PC-3 (cell line): ENCODE measurements around the gene TAF1C.

Source experiments
- CTCF ChIP-seq: fragments of 300-600 bp; sonication (generic); conservative IDR thresholded peaks from 2 replicates; pipeline ENCODE4 v1.5.1; 2017; ENCODE audit warnings: antibody characterized with exemption, low read depth, mild to moderate bottlenecking, low read length
- EZH2 ChIP-seq: fragments of 300-600 bp; sonication (generic); IDR thresholded peaks from one replicate; pipeline ENCODE4 v1.6.1; 2017; ENCODE audit warnings: antibody characterized with exemption, mild to moderate bottlenecking, low read length; ENCODE audit not compliant: unreplicated experiment
- EZH2phosphoT487 ChIP-seq: fragments of 300-600 bp; sonication (generic); IDR thresholded peaks from 2 replicates; pipeline ENCODE4 v1.6.1; 2018; ENCODE audit warnings: mild to moderate bottlenecking, antibody characterized with exemption, low read length, borderline replicate concordance

GRCh38 chr16:84194018-84194417 lies 7.2 kb upstream of the TAF1C start:
- no peak for TF ChIP-seq EZH2
- TF ChIP-seq CTCF = no peak
- TF ChIP-seq EZH2phosphoT487 = no peak
